H1 (cell line): ENCODE data around the gene PTGES3L. TPM values are rescaled to one million over a fixed set of nuclear protein-coding genes. Genes with fewer than 3 reads are reported as not detected.

Experiments
- CTCF ChIA-PET: fragments of 300-600 bp; sonication (Branson Sonifier 250); formaldehyde crosslinking; loops from one replicate; lab custom pipeline; 2021; ENCODE audit not compliant: partially characterized antibody; lab: Charles Lee
- POLR2A ChIA-PET: fragments of 300-600 bp; sonication (Branson Sonifier 250); formaldehyde crosslinking; loops from one replicate; lab custom pipeline; 2021; ENCODE audit warnings: inconsistent platforms; ENCODE audit not compliant: partially characterized antibody; lab: Charles Lee
- DNase-seq, 2 experiments: peaks; one replicate each; pipeline versions ENCODE4 v3.0.0 to v3.0.0-alpha.2; 2010 to 2022; ENCODE audit warnings: low spot score in 2 of 2, low read depth in 1 of 2, mixed read lengths in 1 of 2
- FAIRE-seq: peaks from 2 replicates; lab custom pipeline; 2011; peaks lifted over from hg19 to GRCh38; lab: Jason Lieb, UNC
- H2AFZ ChIP-seq: 2 replicates; pipeline ENCODE4 v1.8.1; 2012; ENCODE audit warnings: low read length, inconsistent platforms
- H2AK5ac ChIP-seq: 2 replicates; pipeline ENCODE4 v1.6.1; 2013; ENCODE audit warnings: low read depth, low read length
- H2BK120ac ChIP-seq: replicated peaks from 2 replicates; pipeline ENCODE3; 2013; ENCODE audit warnings: low read depth, low read length, inconsistent platforms
- H2BK12ac ChIP-seq: 2 replicates; pipeline ENCODE4 v1.6.1; 2013; ENCODE audit warnings: low read depth, low read length
- H2BK15ac ChIP-seq: 2 replicates; pipeline ENCODE4 v1.6.1; 2013; ENCODE audit warnings: low read length
- H2BK20ac ChIP-seq: 2 replicates; pipeline ENCODE4 v1.6.1; 2013; ENCODE audit warnings: low read length
- H2BK5ac ChIP-seq: 2 replicates; pipeline ENCODE4 v1.6.1; 2013; ENCODE audit warnings: low read depth, low read length
- H3K14ac ChIP-seq: 2 replicates; pipeline ENCODE4 v1.6.1; 2013; ENCODE audit warnings: inconsistent platforms; ENCODE audit not compliant: insufficient read length
- H3K18ac ChIP-seq: 2 replicates; pipeline ENCODE4 v1.6.1; 2013; ENCODE audit warnings: low read length; ENCODE audit errors: extremely low read depth
- H3K23ac ChIP-seq: 2 replicates; pipeline ENCODE4 v1.6.1; 2013; ENCODE audit warnings: inconsistent platforms; ENCODE audit not compliant: insufficient read length
- H3K23me2 ChIP-seq: 2 replicates; pipeline ENCODE4 v1.6.1; 2013; ENCODE audit warnings: low read depth, low read length
- H3K27ac ChIP-seq: 2 replicates; pipeline ENCODE4 v1.6.1; 2011; ENCODE audit warnings: low read depth, low read length, inconsistent platforms
- H3K27me3 ChIP-seq, 4 experiments: replicated peaks in 1 of 4; 1 replicate in 1 of 4; 2 replicates in 3 of 4; pipeline versions ENCODE4 v1.6.1 to v1.8.1; 2011 to 2013; ENCODE audit warnings: low read length in 3 of 4, mild to moderate bottlenecking in 3 of 4, inconsistent platforms in 2 of 4, mixed read lengths in 2 of 4, moderate library complexity in 1 of 4; ENCODE audit not compliant: control insufficient read depth in 3 of 4, insufficient read depth in 3 of 4; ENCODE audit errors: extremely low read depth in 1 of 4
- H3K36me3 ChIP-seq, 4 experiments: 2 replicates each; pipeline versions ENCODE4 v1.6.1 to v1.8.1; 2011 to 2013; ENCODE audit warnings: mild to moderate bottlenecking in 4 of 4, low read length in 3 of 4, moderate library complexity in 2 of 4, control low read depth in 1 of 4, inconsistent platforms in 1 of 4; ENCODE audit not compliant: insufficient read depth in 4 of 4, control insufficient read depth in 2 of 4
- H3K4ac ChIP-seq: replicated peaks from 2 replicates; pipeline ENCODE3; 2013; ENCODE audit warnings: low read length, low read depth, mixed read lengths, inconsistent platforms; ENCODE audit not compliant: insufficient read length
- H3K4me1 ChIP-seq, 4 experiments: replicated peaks in 1 of 4; 1 replicate in 1 of 4; 2 replicates in 3 of 4; pipeline versions ENCODE4 v1.6.1 to v1.8.1; 2011 to 2013; ENCODE audit warnings: low read length in 3 of 4, inconsistent platforms in 2 of 4, mixed read lengths in 1 of 4; ENCODE audit not compliant: insufficient read depth in 4 of 4, control insufficient read depth in 3 of 4
- H3K4me2 ChIP-seq, 2 experiments: 2 replicates each; pipeline versions ENCODE4 v1.6.1 to v1.8.1; 2011 to 2013; ENCODE audit warnings: low read depth in 2 of 2, low read length in 2 of 2, control low read depth in 1 of 2, inconsistent platforms in 1 of 2, mild to moderate bottlenecking in 1 of 2; ENCODE audit not compliant: insufficient read depth in 1 of 2
- H3K4me3 ChIP-seq, 4 experiments: fragments of 200-600, 300-600 bp in 1 of 4; sonication (generic), shearing (Covaris generic), sonication (Bioruptor Twin) in 1 of 4; 2 replicates each; pipeline versions ENCODE4 v1.5.1 to v1.8.1; 2011 to 2016; ENCODE audit warnings: low read length in 4 of 4, low read depth in 3 of 4, control low read depth in 2 of 4, inconsistent platforms in 2 of 4, mild to moderate bottlenecking in 2 of 4, mixed read lengths in 1 of 4, moderate library complexity in 1 of 4; ENCODE audit not compliant: insufficient read depth in 2 of 4; ENCODE audit errors: extremely low read depth in 1 of 4
- H3K56ac ChIP-seq: replicated peaks from 2 replicates; pipeline ENCODE3; 2013; ENCODE audit warnings: low read depth, mild to moderate bottlenecking, mixed read lengths, low read length, inconsistent platforms; ENCODE audit not compliant: insufficient read length
- H3K79me1 ChIP-seq: 2 replicates; pipeline ENCODE4 v1.6.1; 2013; ENCODE audit warnings: low read depth, low read length, control low read depth
- H3K79me2 ChIP-seq, 2 experiments: 2 replicates each; pipeline versions ENCODE4 v1.6.1 to v1.8.1; 2012 to 2013; ENCODE audit warnings: low read length in 2 of 2, mild to moderate bottlenecking in 2 of 2, inconsistent platforms in 1 of 2; ENCODE audit not compliant: insufficient read depth in 2 of 2, control insufficient read depth in 1 of 2
- H3K9ac ChIP-seq, 4 experiments: replicated peaks in 1 of 4; 1 replicate in 1 of 4; 2 replicates in 3 of 4; pipeline versions ENCODE4 v1.6.1 to v1.8.1; 2011 to 2013; ENCODE audit warnings: low read depth in 3 of 4, low read length in 3 of 4, control low read depth in 2 of 4, mild to moderate bottlenecking in 2 of 4, moderate library complexity in 2 of 4, inconsistent platforms in 1 of 4; ENCODE audit errors: extremely low read depth in 1 of 4
- H3K9me3 ChIP-seq, 2 experiments: 2 replicates each; pipeline versions ENCODE4 v1.6.1 to v1.8.1; 2012 to 2013; ENCODE audit warnings: mild to moderate bottlenecking in 2 of 2, moderate library complexity in 2 of 2, control low read depth in 1 of 2, inconsistent platforms in 1 of 2, low read depth in 1 of 2, low read length in 1 of 2, mixed read lengths in 1 of 2; ENCODE audit not compliant: insufficient read depth in 2 of 2
- H4K20me1 ChIP-seq, 2 experiments: replicated peaks in 1 of 2; 2 replicates each; pipeline versions ENCODE3 to v1.8.1; 2011 to 2013; ENCODE audit warnings: inconsistent platforms in 2 of 2, low read length in 2 of 2, mild to moderate bottlenecking in 1 of 2; ENCODE audit not compliant: insufficient read depth in 2 of 2, control insufficient read depth in 1 of 2
- H4K5ac ChIP-seq: 2 replicates; pipeline ENCODE4 v1.6.1; 2013; ENCODE audit warnings: low read length, low read depth, mixed read lengths, inconsistent platforms; ENCODE audit not compliant: insufficient read length
- H4K8ac ChIP-seq: 2 replicates; pipeline ENCODE4 v1.8.0; 2013; ENCODE audit warnings: mild to moderate bottlenecking, moderate library complexity, low read length, inconsistent platforms; ENCODE audit not compliant: insufficient read depth; ENCODE audit errors: extremely low read depth
- H4K91ac ChIP-seq: replicated peaks from 2 replicates; pipeline ENCODE3; 2013; ENCODE audit warnings: low read length, mixed read lengths, inconsistent platforms; ENCODE audit not compliant: insufficient read length
- JUND ChIP-seq: IDR thresholded peaks from 2 replicates; pipeline ENCODE4 v1.6.1; 2011; ENCODE audit warnings: mild to moderate bottlenecking, improper control_type of control experiment, low read length
- NANOG ChIP-seq: IDR thresholded peaks from 2 replicates; pipeline ENCODE4 v1.6.1; 2011; ENCODE audit warnings: low read length, low read depth, mild to moderate bottlenecking, inconsistent platforms; ENCODE audit not compliant: insufficient read depth, poor library complexity, severe bottlenecking
- POLR2AphosphoS5 ChIP-seq: IDR thresholded peaks from 2 replicates; pipeline ENCODE4 v1.6.1; 2011; ENCODE audit warnings: low read depth, low read length
- SAP30 ChIP-seq: fragments of 300-600 bp; sonication (generic); IDR thresholded peaks from 2 replicates; pipeline ENCODE4 v1.7.1; 2012; ENCODE audit warnings: low read length, moderate library complexity, mild to moderate bottlenecking, inconsistent platforms; ENCODE audit not compliant: insufficient read depth, insufficient replicate concordance
- SRF ChIP-seq: IDR thresholded peaks from 2 replicates; pipeline ENCODE4 v1.6.1; 2011; ENCODE audit warnings: mild to moderate bottlenecking, low read depth, low read length, moderate library complexity
- TAF7 ChIP-seq: optimal IDR thresholded peaks from 2 replicates; pipeline ENCODE3; 2011; ENCODE audit warnings: low read depth, mild to moderate bottlenecking, inconsistent platforms, low read length, moderate library complexity, borderline replicate concordance
- TBP ChIP-seq: IDR thresholded peaks from 2 replicates; pipeline ENCODE4 v1.6.1; 2011; ENCODE audit warnings: low read depth, low read length, improper control_type of control experiment
- TCF12 ChIP-seq: IDR thresholded peaks from 2 replicates; pipeline ENCODE4 v1.6.1; 2011; ENCODE audit warnings: low read depth, mild to moderate bottlenecking, low read length
- WGBS, 2 experiments: shearing (Covaris generic) in 1 of 2; methylation state at CpG; one replicate each; pipeline versions ENCODE4 v1.1.6 to v1.1.7; 2013 to 2015; ENCODE audit warnings: low lambda C conversion rate in 2 of 2, mixed read lengths in 2 of 2, inconsistent platforms in 1 of 2, low coverage in 1 of 2, missing lambda C conversion rate in 1 of 2; ENCODE audit not compliant: insufficient replicate concordance in 2 of 2, insufficient coverage in 1 of 2, insufficient read length in 1 of 2; ENCODE audit errors: extremely low coverage in 1 of 2, missing lambda C conversion rate in 1 of 2; 5-methylcytosine and 5-hydroxymethylcytosine counted together
- polyA plus RNA-seq, 7 experiments: library from polyadenylated mRNA; depleted of rRNA in 3 of 7; stranded (reverse) in 5 of 7; unstranded in 2 of 7; fragments of >200 nt in 5 of 7; fragments of 200-250 nt in 2 of 7; gene quantifications; 1 replicate in 5 of 7; 2 replicates in 1 of 7; 4 replicates in 1 of 7; pipeline versions ENCODE4 v1.2.1 to v1.2.3, GENCODE V29; 2011 to 2013; ENCODE audit warnings: missing spikeins in 2 of 7, mixed read lengths in 2 of 7
- total RNA-seq: library from RNA; stranded (reverse); fragmentation: NEBNext Ultra II Directional; extraction: Animal tissue kit (Norgen Biotek cat#: 25700); gene quantifications from 2 replicates; pipeline ENCODE4 v1.2.1, GENCODE V29; 2021
- TF ChIP-seq, protein P1 (sequence below): IDR thresholded peaks from 2 replicates; pipeline ENCODE4 v1.6.1; 2012; ENCODE audit warnings: inconsistent platforms

The PTGES3L gene
- total and polyA plus RNA-seq, 2 of the 8 experiments (the other 6 are each of a cell fraction or from before 2014, with no cell fraction given): 3.0 to 3.6 TPM

- H2BK15ac ChIP-seq: no peak overlapping the region
- no peak for FAIRE-seq
- H2BK20ac ChIP-seq: no peak overlapping the region
- H3K9me3 ChIP-seq: no peaks in the 10 kb centered on the region
- ChIA-PET CTCF (interaction anchor here (0.5 to 2.7 kb wide), 23 partner anchors 9 to 217 kb away, joined by 3 to 20 read pairs (median 5); partner anchors contain the start of genes IFI35 and WNK4), POLR2A (interaction anchor here (0.6 to 8.2 kb wide), 55 partner anchors 10 to 1201 kb away, joined by 3 to 123 read pairs (median 5); partner anchors contain the start of genes AARSD1, BECN1, BRCA1 and IFI35)
- no peak overlapping the region for H3K14ac ChIP-seq
- no peak overlapping the region for H3K18ac ChIP-seq
- no peak for DNase-seq
- H3K79me1 ChIP-seq: peaks cover 2% of the 10 kb centered on the region; the same call in 1 of the 2 replicates
- peaks cover 17 to 37% (median 26%) of the 10 kb centered on the region in 4 experiments for H3K36me3 ChIP-seq
- H2AK5ac ChIP-seq: no peak overlapping the region
- no peak overlapping the region for H4K8ac ChIP-seq
- H3K27ac ChIP-seq: no peak overlapping the region
- H2BK120ac ChIP-seq: no peak overlapping the region
- H3K4me2 ChIP-seq: peak overlapping the region; percentile 42 to 74
- H2BK12ac ChIP-seq: no peak overlapping the region
- no peak overlapping the region for H4K91ac ChIP-seq
- H3K79me2 ChIP-seq: peaks cover 11 to 20% of the 10 kb centered on the region in 2 experiments
- 35% methylated on average over 5 of the region's 5 CpGs; no CpG with 5 or more reads in 1 of the 2 experiments for WGBS, 2 experiments
- H3K9ac ChIP-seq: no peak overlapping the region
- H3K23me2 ChIP-seq: peaks cover 7% of the 10 kb centered on the region
- H3K4ac ChIP-seq: no peak overlapping the region
- H2BK5ac ChIP-seq: no peak overlapping the region
- no peak overlapping the region for H3K23ac ChIP-seq
- H3K4me3 ChIP-seq: peak overlapping the region; percentile 4 to 86 (median 15); a peak in 4 of 8 replicates
- no peak overlapping the region for H3K56ac ChIP-seq
- no peaks in the 10 kb centered on the region for H3K27me3 ChIP-seq
- H4K5ac ChIP-seq: no peak overlapping the region
- H2AFZ ChIP-seq: peak overlapping the region; percentile 5; the same call in 1 of the 2 replicates
- TF ChIP-seq TCF12: no peak
- no peak for TF ChIP-seq NANOG
- TF ChIP-seq JUND: no peak
- no peak for TF ChIP-seq TAF7
- TF ChIP-seq POLR2AphosphoS5: no peak
- TF ChIP-seq SRF: no peak
- TF ChIP-seq, protein P1, sequence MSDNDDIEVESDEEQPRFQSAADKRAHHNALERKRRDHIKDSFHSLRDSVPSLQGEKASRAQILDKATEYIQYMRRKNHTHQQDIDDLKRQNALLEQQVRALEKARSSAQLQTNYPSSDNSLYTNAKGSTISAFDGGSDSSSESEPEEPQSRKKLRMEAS: no peak
- no peak for TF ChIP-seq SAP30
- TF ChIP-seq TBP: no peak
- peaks cover 3 to 10% of the 10 kb centered on the region in 2 experiments for H4K20me1 ChIP-seq
- peaks cover 3 to 12% (median 4%) of the 10 kb centered on the region in 4 experiments; a peak in 6 of 7 replicates for H3K4me1 ChIP-seq
These were observed 17.6 kb upstream of the PTGES3L start for GRCh38 chr17:42997390-42997983.
